Bronchial epithelial cell (primary cell): ENCODE data around the gene CALHM4. TPM values are rescaled to one million over a fixed set of nuclear protein-coding genes. Genes with fewer than 3 reads are reported as not detected.

Source experiments
- DNase-seq: peaks from one replicate; pipeline ENCODE4 v3.0.0-alpha.2; 2010; ENCODE audit warnings: low read depth
- FAIRE-seq: peaks from 2 replicates; lab custom pipeline; 2011; peaks lifted over from hg19 to GRCh38; lab: Jason Lieb, UNC
- H3K27me3 ChIP-seq: 2 replicates; pipeline ENCODE4 v1.5.1; 2011; ENCODE audit warnings: low read length; ENCODE audit not compliant: control insufficient read depth, insufficient read depth
- H3K36me3 ChIP-seq: 2 replicates; pipeline ENCODE4 v1.5.1; 2011; ENCODE audit warnings: low read length; ENCODE audit not compliant: control insufficient read depth, insufficient read depth
- H3K4me3 ChIP-seq: 2 replicates; pipeline ENCODE4 v1.5.1; 2011; ENCODE audit warnings: mild to moderate bottlenecking, low read depth, low read length, control low read depth
- CTCF ChIP-seq: IDR thresholded peaks from 2 replicates; pipeline ENCODE4 v1.5.1; 2011; ENCODE audit warnings: mild to moderate bottlenecking, moderate library complexity, low read length, control low read depth, inconsistent platforms; ENCODE audit not compliant: insufficient read depth, severe bottlenecking
- total RNA-seq: library from RNA; depleted of rRNA; stranded (reverse); fragments of >200 nt; gene quantifications from 2 replicates; pipeline ENCODE4 v1.2.1, GENCODE V29; 2014

The CALHM4 gene
- total RNA-seq, 1 donor from 2014 or later: under 0.01 TPM

- H3K27me3 ChIP-seq: no peaks in the 10 kb centered on the region
- FAIRE-seq: no peak
- no peak overlapping the region for H3K4me3 ChIP-seq
- H3K36me3 ChIP-seq: no peaks in the 10 kb centered on the region
- DNase-seq: no peak
- no peak for TF ChIP-seq CTCF
Observed at GRCh38 chr6:116547358-116547757, 6.2 kb upstream of the CALHM4 start.

GRCh38 chr6:116550796-116551195 lies 2.8 kb upstream of the CALHM4 start:
- no peak for TF ChIP-seq CTCF
- Histone ChIP-seq H3K27me3 (no peaks in the 10 kb centered on the region), H3K4me3 (no peak overlapping the region), H3K36me3 (no peaks in the 10 kb centered on the region)
- FAIRE-seq: peak; percentile 40
- no peak for DNase-seq

GRCh38 chr6:116556065-116556464 lies 2.5 kb downstream of the CALHM4 start:
- FAIRE-seq (no peak), DNase-seq (peak; percentile 60)
- H3K36me3 ChIP-seq: no peaks in the 10 kb centered on the region
- H3K27me3 ChIP-seq: no peaks in the 10 kb centered on the region
- H3K4me3 ChIP-seq: no peak overlapping the region
- TF ChIP-seq CTCF: no peak

- no peak for TF ChIP-seq CTCF
- no peak for DNase-seq
- no peak for FAIRE-seq
- Histone ChIP-seq H3K27me3 (no peaks in the 10 kb centered on the region), H3K4me3 (no peak overlapping the region), H3K36me3 (no peaks in the 10 kb centered on the region)
Observed at GRCh38 chr6:116556814-116557415, 3.4 kb downstream of the CALHM4 start.

GRCh38 chr6:116557893-116558292 lies 4.3 kb downstream of the CALHM4 start:
- H3K27me3 ChIP-seq: no peaks in the 10 kb centered on the region
- no peak overlapping the region for H3K4me3 ChIP-seq
- TF ChIP-seq CTCF: no peak
- FAIRE-seq (peak; percentile 97), DNase-seq (peak; percentile 99)
- no peaks in the 10 kb centered on the region for H3K36me3 ChIP-seq

GRCh38 chr6:116560130-116560529 lies 6.6 kb downstream of the CALHM4 start:
- H3K36me3 ChIP-seq: no peaks in the 10 kb centered on the region
- H3K4me3 ChIP-seq: no peak overlapping the region
- FAIRE-seq (no peak), DNase-seq (no peak)
- H3K27me3 ChIP-seq: no peaks in the 10 kb centered on the region
- no peak for TF ChIP-seq CTCF
